Pulmonary artery endothelial cell (primary cell): Measurements from ENCODE around the gene PCNT. TPM values are rescaled to one million over a fixed set of nuclear protein-coding genes. Genes with fewer than 3 reads are reported as not detected.
"Not testable (repeated sequence)": the region's sequence is repeated elsewhere in the genome, so short reads cannot be mapped to it uniquely, and the experiment has no call there.

Source experiments
- DNase-seq: peaks from one replicate; pipeline ENCODE4 v3.0.0-alpha.2; 2011; ENCODE audit warnings: low read depth, low spot score
- total RNA-seq: library from RNA; depleted of rRNA; stranded (reverse); fragments of >200 nt; gene quantifications from 2 replicates; pipeline ENCODE4 v1.2.3, GENCODE V29; 2014

Gene PCNT
- total RNA-seq, 1 donor from 2014 or later = 18.1 TPM

- DNase-seq = no peak
Measured at GRCh38 chr21:46356494-46357334, 32.8 kb downstream of the PCNT start.

DNA sequence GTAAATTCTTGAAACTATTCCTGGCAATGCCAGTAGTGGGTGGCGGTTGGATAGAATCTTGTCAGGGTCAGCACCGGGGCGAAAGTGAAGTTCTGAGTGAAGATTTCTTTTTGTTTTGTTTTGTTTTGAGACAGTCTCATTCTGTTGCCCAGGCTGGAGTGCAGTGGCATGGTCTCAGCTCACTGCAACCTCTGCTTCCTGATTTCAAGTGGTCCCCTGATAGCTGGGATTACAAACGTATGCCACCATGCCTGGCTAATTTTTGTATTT is 33.3 kb downstream of the PCNT start:
- DNase-seq = no peak

- DNase-seq = no peak
Measured at GRCh38 chr21:46357684-46358425, 33.9 kb downstream of the PCNT start.

- DNase-seq = no peak
Measured at GRCh38 chr21:46361176-46361575, 37.2 kb downstream of the PCNT start.

- DNase-seq = no peak
Measured at GRCh38 chr21:46361935-46362334, 38.0 kb downstream of the PCNT start.

DNA sequence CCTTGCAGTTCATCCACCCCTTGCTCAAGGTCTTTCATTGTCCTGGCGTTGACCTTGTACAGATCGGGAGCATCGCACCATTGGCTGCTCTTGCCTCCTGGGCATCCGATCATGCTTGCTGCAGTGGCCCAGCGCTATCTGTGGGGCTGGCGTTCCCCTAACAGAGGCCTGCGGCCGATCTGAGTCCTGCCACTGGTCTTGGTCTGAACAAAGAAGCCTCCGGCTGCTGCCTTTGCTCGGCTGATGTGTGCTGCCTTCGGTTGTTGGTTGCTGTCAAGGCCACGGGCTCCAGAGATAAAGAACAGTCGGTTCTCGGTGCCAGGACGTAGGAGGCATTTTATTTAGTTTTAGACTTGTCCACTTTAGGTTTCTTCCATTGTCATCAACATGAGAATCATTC is 39.0 kb downstream of the PCNT start:
- DNase-seq = no peak

GRCh38 chr21:46363698-46364097 is 39.7 kb downstream of the PCNT start:
- DNase-seq = no peak

DNA sequence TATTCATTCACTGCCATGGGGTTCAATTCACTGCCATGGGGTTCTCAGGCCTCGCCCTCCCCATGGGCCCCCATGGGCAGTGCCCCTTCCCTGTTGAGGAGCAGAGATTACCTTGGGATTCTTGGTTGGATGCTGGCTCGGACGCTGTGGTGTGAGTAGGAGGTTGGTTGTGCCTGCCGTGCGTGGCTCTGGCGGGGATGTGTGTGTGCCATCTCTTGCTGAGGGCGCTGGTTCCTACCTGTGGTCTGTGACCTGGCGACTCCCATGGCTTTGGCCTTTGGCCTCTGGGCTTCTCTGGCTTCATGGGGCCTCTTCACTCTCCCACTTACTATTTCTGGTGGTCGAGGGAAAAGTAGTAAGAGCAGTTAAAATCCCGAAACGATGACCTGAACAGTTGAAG is 42.1 kb downstream of the PCNT start:
- no peak for DNase-seq

- no peak for DNase-seq
Measured at GRCh38 chr21:46366561-46366960, 42.6 kb downstream of the PCNT start.

GRCh38 chr21:46366966-46367365 is 43.0 kb downstream of the PCNT start:
- no peak for DNase-seq

- DNase-seq = no peak
Measured at GRCh38 chr21:46368533-46369285, 44.8 kb downstream of the PCNT start.

DNA sequence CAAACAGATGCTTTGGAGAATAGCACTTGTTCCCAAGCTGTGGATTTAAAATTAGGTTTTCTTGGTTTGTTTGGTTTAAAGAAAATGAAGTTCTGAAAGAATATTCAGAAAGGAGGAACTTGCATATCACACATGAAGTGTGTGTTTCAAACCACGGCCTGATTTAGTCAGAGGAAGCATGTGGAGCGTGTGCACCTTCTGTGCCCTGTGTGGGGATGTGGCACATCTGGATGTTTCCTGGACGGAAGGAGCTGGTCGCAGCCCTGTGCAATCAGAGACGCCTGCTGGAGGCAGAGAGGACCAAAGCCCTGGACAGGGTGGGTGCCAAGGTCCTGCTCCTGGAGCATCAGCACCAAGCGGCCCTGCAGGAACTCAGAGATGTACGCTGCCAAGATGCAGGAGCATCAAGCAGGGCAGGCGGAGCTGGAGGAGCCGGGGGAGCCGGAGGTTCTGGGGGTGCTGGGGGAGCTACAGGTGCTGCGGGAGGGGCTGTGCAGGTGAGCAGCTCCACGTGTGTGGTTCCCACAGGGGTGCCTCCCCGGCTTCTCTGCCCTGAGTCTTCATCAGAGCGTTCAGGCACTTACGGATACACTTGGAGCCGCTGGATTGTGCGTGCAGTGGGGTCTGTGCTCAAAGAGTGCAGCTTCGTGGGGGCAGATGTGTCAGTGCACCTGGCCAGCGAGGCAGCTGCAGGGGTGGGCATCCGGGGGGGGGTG is 45.7 kb downstream of the PCNT start:
- DNase-seq = no peak

GRCh38 chr21:46371204-46372013 is 47.5 kb downstream of the PCNT start:
- DNase-seq = no peak

- no peak for DNase-seq
Measured at GRCh38 chr21:46372014-46372485, 48.1 kb downstream of the PCNT start.

GRCh38 chr21:46372947-46373346 is 49.0 kb downstream of the PCNT start:
- not testable (repeated sequence) for DNase-seq

DNA sequence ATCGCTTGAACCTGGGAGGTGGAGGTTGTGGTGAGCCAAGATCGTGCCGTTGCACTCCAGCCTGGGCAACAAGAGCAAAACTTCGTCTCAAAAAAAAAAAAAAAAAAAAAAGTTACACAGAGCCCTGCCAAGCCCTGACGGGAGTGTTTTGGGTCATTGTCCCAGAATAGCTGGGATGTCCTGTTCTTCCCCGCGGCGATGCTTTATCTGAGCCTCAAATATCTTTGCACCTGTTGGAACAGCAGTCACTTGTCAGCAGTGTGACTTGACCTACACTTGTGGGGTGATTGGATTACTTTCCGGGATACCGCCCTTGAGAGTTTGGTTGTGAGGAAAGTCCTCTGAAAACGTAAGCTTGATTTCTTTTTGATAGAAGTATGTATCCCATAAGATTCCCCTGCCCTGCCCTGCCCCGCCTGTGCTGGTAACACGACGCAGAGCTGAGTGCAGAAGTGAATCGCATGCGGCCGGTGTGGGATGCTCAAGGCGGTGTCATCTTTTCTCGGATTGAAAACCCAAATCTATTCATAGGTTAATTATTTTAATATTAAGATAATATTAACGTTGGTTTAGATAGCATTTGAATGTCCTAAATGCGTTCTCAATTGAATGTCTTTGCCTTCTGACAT is 50.9 kb downstream of the PCNT start:
- no peak for DNase-seq

GRCh38 chr21:46375560-46376230 is 51.7 kb downstream of the PCNT start:
- no peak for DNase-seq

- DNase-seq = no peak
Measured at GRCh38 chr21:46376231-46376628, 52.3 kb downstream of the PCNT start.

GRCh38 chr21:46376856-46377453 is 53.0 kb downstream of the PCNT start:
- no peak for DNase-seq
